HepG2 (cell line): Measurements from ENCODE around the gene HES1. TPM values are rescaled to one million over a fixed set of nuclear protein-coding genes. Genes with fewer than 3 reads are reported as not detected.

ENCODE experiments used
- ARNT ChIP-seq: fragments of 450-650 bp; IDR thresholded peaks from 2 replicates; pipeline ENCODE4 v1.6.1; 2017
- E2F1 ChIP-seq: sonication (generic); formaldehyde crosslinking; IDR thresholded peaks from 2 replicates; pipeline ENCODE4 v1.5.0; 2020; ENCODE audit warnings: missing genetic modification reagents
- FOXO4 ChIP-seq: sonication (generic); formaldehyde crosslinking; conservative IDR thresholded peaks from 2 replicates; pipeline ENCODE4 v1.8.1; 2023; ENCODE audit warnings: missing genetic modification reagents
- GPN1 ChIP-seq: sonication (generic); formaldehyde crosslinking; IDR thresholded peaks from 2 replicates; pipeline ENCODE4 v1.5.1; 2020; ENCODE audit warnings: missing genetic modification reagents, borderline replicate concordance
- KLF13 ChIP-seq: sonication (generic); formaldehyde crosslinking; IDR thresholded peaks from 2 replicates; pipeline ENCODE4 v1.4.0; 2020; ENCODE audit warnings: mild to moderate bottlenecking, missing genetic modification reagents
- POLR2A ChIP-seq, 2 experiments: IDR thresholded peaks; 2 replicates each; pipeline ENCODE4 v1.6.1; 2011; ENCODE audit warnings: low read depth in 2 of 2, low read length in 2 of 2, mild to moderate bottlenecking in 1 of 2, moderate library complexity in 1 of 2; ENCODE audit not compliant: insufficient read depth in 1 of 2
- PPARG ChIP-seq: conservative IDR thresholded peaks from 2 replicates; pipeline ENCODE4 v1.6.1; 2016; ENCODE audit warnings: missing biosample characterization, missing genetic modification reagents
- PRDM10 ChIP-seq: sonication (generic); formaldehyde crosslinking; IDR thresholded peaks from 2 replicates; pipeline ENCODE4 v1.4.0; 2020; ENCODE audit warnings: low read depth, missing genetic modification reagents
- RBFOX2 ChIP-seq: fragments of 200-400 bp; formaldehyde crosslinking; IDR thresholded peaks from 2 replicates; pipeline ENCODE4 v1.6.1; 2017; ENCODE audit warnings: low read depth, mild to moderate bottlenecking, low read length
- RXRA ChIP-seq: sonication (generic); formaldehyde crosslinking; IDR thresholded peaks from 2 replicates; pipeline ENCODE4 v1.5.1; 2020; ENCODE audit warnings: missing genetic modification reagents
- UBTF ChIP-seq: sonication (generic); formaldehyde crosslinking; IDR thresholded peaks from 2 replicates; pipeline ENCODE4 v1.4.0; 2020; ENCODE audit warnings: mild to moderate bottlenecking, missing genetic modification reagents
- ZFY ChIP-seq: sonication (generic); formaldehyde crosslinking; IDR thresholded peaks from 2 replicates; pipeline ENCODE4 v1.4.0; 2020; ENCODE audit warnings: missing genetic modification reagents
- ZNF512B ChIP-seq: sonication (generic); formaldehyde crosslinking; IDR thresholded peaks from 2 replicates; pipeline ENCODE4 v1.5.1; 2020; ENCODE audit warnings: missing genetic modification reagents, mild to moderate bottlenecking, borderline replicate concordance
- ZNF883 ChIP-seq: sonication (generic); formaldehyde crosslinking; IDR thresholded peaks from 2 replicates; pipeline ENCODE4 v1.5.1; 2020; ENCODE audit warnings: mild to moderate bottlenecking, missing genetic modification reagents; ENCODE audit errors: not compliant biosample characterization
- ZSCAN21 ChIP-seq: sonication (generic); formaldehyde crosslinking; IDR thresholded peaks from 2 replicates; pipeline ENCODE4 v1.8.0; 2022; ENCODE audit warnings: mild to moderate bottlenecking, missing genetic modification reagents, moderate library complexity, borderline replicate concordance
- polyA plus RNA-seq, 8 experiments: library from polyadenylated mRNA; depleted of rRNA in 3 of 8; stranded (reverse) in 7 of 8; unstranded in 1 of 8; fragments of >200 nt; fragmentation: Illumina TruSeq in 4 of 8; extraction: Trizol in 4 of 8; gene quantifications; 2 replicates each; pipeline versions ENCODE4 v1.2.1 to v1.2.3, GENCODE V29; 2011 to 2016; ENCODE audit warnings: low read depth in 4 of 8, missing spikeins in 1 of 8, mixed read lengths in 1 of 8; ENCODE audit not compliant: insufficient read depth in 1 of 8
- total RNA-seq, 5 experiments: library from RNA; depleted of rRNA; stranded (reverse); fragments of >200 nt; fragmentation: Illumina TruSeq; extraction: Trizol; gene quantifications; 2 replicates each; pipeline ENCODE4 v1.2.3, GENCODE V29; 2016; ENCODE audit warnings: low read depth in 1 of 5

Gene HES1
- total and polyA plus RNA-seq, 2 of the 13 experiments (the other 11 are each of a cell fraction or from before 2014, with no cell fraction given) = 15.4 to 19.8 TPM

- TF ChIP-seq POLR2A (IDR thresholded peaks at IDR 0.05; ENCODE audit: insufficient read depth in 1 of 2, low read depth in 2 of 2, low read length in 2 of 2) (peak in 1 of 2 experiments; percentile 43; a peak in 1 of 4 replicates), ZNF883 (no peak), GPN1 (CRISPR knock-in tag) (no peak), PPARG (no peak), RXRA (CRISPR knock-in tag) (peak; percentile 43; the same call in 1 of the 2 replicates), ZNF512B (CRISPR knock-in tag) (no peak), KLF13 (no peak), RBFOX2 (peak; percentile 79), ZSCAN21 (CRISPR knock-in tag) (peak; percentile 46; the same call in 1 of the 2 replicates), FOXO4 (CRISPR knock-in tag) (no peak), UBTF (CRISPR knock-in tag) (peak; percentile 74), ARNT (no peak), PRDM10 (no peak), E2F1 (CRISPR knock-in tag) (0 out of 2 replicates have a peak, but pooled peaks have one; percentile 40), ZFY (no peak; the same call in 1 of the 2 replicates)
Measured at GRCh38 chr3:194140520-194141414, 4.8 kb downstream of the HES1 start (continued).
